Stimulated activated CD4-positive, alpha-beta T cell treated with anti-CD3 and anti-CD28 coated beads, Interleukin-4, amount 100 ng/mL, for 24 hours (primary cell): Measurements from ENCODE around the gene UCHL1.
"Not testable (repeated sequence)": the region's sequence is repeated elsewhere in the genome, so short reads cannot be mapped to it uniquely, and the experiment has no call there.

Experiments
- DNase-seq: peaks from one replicate; pipeline ENCODE4 v3.0.0-alpha.2; 2020

Gene UCHL1

DNA sequence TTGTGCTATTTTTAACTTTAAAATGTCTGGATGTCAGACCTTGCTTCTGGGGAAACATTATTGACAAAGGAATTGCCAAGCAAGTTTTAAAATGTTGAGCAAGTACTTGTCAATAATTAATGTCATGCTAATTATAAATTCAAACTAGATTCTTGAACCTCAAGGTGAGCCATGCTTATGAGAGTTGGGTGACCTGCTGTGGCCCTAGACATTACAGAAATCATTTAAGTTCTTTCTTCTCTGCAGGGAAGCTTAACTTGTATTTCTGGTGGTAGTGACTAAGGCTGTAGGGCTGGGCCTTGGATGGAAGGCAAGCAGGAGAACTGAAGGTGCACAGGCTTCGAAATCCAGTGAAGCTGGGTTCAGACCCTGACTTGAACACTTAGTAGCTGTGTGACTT, 14.8 kb upstream of the UCHL1 start:
- DNase-seq: no peak

DNA sequence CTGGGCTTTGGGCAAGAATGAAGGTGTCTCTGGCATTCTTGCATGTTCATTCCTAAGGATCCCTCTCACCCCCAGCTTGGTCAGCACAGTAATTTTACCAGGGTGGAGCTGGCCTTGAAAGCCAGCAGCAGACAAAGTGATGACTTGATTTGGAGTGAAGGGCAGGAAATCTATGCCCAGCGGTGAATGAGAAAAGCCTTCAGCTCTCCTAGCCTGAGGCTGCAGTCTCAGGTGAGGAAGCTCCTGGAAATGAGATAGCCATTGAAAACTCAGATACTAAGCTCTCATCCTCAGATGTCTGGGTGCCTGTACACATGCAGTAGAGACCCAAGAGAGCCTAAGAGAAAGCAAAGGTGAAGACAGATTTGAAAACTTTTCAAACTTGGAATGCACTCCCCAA, 10.7 kb upstream of the UCHL1 start:
- no peak for DNase-seq

DNA sequence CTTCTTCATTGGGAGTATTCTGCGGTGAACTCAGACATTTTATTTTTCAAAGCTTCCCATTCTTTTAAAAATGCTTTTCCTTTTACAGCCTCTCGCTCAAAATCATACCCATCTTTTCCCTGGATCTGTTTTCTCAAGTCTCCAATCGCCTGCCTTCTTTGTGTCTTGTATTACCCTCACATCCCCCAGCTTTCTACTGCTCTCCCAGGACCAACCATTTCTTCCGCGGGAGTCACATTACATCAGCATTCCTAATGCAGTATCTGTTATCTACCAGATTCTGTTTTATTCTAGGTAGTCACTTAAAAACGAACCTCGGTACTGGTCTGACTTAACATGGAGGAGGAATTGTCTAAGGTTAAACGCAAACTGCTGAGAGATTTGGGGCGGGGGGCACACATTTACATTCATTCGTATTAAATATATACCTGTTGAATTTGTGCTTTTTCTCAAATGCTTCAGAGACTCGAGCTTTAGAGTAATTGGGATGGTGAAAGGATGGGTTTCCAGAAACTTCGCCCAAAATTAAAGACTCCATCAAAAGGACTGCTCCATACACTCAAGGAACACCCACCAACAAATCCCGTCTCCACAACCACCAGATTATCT, 493 bp upstream of the UCHL1 start:
- DNase-seq: no peak

DNA sequence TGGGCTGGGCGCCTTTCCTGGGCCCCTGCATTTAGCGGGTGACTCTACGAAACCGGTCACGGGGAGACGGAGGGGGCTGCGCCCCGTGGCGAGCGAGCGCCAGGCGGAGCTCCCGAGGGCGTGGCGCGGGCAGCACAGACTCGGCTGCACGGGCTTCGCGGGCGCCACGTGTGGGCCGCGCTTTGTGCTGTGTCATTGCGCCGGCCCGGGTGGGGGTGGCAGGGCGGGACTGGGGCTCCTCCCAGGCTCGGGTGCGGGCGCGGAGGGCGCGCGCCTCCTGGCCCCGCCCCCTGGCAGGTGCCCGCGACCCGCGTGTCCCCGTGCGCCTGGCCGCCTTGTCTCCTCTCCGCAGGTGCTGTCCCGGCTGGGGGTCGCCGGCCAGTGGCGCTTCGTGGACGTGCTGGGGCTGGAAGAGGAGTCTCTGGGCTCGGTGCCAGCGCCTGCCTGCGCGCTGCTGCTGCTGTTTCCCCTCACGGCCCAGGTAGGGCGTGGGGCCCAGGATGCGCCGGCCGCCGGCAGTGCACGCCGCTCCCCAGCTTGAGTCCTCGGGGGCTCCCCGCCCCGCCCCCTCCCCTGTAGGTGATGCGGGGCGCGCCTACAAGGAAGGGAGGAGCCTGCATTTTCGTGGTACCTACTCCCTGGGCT, 651 bp downstream of the UCHL1 start:
- peak; percentile 17 for DNase-seq

DNA sequence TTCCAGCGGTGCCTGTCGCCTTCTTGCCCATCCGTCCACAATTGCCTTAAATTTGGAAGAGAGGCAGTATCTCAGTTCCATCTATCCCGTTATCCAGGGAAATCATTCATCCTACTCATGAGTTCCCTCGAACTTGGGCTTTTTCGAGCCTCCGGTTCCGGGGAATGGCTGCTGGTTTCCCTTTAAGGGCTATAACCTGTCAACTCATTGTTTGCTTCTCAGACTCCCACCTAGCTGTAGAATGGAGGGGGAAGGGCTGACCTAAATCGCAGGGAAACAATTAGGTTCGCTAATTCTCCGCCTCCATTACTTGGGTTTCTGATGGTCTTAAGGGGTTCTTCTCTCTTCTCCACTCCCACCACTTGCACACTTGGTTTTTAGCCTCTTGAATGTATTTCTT, 1.2 kb downstream of the UCHL1 start:
- no peak for DNase-seq

DNA sequence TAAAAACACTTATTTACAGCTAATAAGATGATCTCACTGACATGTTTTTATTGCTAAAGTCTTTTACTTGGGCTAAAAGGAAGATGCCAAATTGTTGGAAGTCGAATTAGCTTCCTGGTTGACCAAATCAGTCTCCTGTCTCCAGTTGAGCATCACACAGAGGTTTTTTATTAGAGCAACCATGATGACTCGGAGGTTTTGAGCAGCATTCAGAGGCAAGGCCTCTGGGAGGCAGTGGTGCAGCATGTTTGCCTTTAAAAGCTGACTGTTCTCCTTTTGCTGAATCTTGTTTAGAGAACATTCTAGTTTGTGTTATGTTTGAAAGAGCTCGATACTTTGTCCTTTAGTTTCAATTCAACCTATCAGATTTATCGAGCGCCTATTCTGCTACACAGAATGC, 2.1 kb downstream of the UCHL1 start:
- no peak for DNase-seq

DNA sequence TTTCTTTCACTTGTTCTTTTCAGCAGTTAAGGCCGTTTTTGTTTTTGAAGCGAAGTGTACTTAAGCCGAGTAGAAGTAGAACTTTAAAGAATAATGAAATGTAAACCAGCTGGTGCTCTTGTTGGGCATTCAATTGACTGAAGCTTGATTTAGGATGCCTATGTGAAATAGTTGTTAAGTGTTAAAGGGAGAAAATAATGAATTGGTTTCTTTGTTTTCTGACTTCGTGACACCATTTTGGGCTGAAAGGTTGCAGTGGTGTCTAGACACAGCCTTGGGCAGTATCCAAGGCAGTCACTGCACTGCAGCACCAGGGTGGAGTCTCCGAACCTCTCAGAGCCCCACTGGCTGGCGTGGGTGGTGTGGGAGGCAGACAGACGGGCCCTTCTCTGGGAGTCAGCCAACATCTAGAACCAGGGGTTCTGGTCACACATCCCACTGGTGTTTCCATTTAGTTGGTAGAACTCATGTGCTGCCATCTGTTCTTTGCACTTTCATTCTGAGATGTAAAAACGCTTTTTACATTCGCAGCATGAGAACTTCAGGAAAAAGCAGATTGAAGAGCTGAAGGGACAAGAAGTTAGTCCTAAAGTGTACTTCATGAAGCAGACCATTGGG, 3.5 kb downstream of the UCHL1 start:
- DNase-seq: no peak

DNA sequence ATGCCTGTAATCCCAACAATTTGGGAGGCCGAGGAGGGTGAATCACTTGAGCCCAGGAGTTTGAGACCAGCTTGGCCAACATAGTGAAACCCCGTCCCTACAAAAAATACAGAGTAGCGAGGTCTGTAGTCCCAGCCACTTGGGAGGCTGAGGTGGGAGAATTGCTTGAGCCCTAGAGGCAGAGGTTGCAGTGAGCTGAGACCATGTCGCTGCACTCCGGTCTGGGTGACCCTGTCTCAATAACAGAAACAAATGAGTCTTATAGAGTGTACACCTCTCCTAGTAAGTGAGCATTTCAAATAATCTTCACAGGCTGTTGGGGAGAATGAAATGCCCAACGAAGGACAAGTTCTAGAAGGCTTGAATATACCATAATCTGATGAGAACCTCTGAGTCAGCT, 5.5 kb downstream of the UCHL1 start:
- DNase-seq: no peak

DNA sequence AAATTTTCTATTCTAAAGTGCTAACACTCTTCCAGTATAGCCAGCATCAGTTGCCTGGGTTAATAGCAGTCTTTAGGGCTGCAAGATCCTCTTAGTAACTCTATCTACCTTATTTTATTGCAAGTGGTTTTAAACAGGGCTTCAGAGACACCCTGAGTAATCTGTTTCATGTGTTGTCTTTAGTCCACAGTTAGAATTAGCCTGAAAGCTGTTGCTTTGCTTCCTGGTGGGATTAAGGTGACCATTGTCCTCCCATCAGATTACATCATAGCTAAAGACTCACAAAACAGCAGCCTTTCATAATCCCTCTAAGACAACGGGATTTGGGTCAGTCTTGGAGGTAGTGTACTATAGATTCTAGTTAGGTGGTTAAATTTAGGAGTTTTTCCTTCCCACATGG, 7.5 kb downstream of the UCHL1 start:
- DNase-seq: no peak

DNA sequence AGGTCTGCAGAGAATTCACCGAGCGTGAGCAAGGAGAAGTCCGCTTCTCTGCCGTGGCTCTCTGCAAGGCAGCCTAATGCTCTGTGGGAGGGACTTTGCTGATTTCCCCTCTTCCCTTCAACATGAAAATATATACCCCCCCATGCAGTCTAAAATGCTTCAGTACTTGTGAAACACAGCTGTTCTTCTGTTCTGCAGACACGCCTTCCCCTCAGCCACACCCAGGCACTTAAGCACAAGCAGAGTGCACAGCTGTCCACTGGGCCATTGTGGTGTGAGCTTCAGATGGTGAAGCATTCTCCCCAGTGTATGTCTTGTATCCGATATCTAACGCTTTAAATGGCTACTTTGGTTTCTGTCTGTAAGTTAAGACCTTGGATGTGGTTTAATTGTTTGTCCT, 11.3 kb downstream of the UCHL1 start:
- no peak for DNase-seq

DNA sequence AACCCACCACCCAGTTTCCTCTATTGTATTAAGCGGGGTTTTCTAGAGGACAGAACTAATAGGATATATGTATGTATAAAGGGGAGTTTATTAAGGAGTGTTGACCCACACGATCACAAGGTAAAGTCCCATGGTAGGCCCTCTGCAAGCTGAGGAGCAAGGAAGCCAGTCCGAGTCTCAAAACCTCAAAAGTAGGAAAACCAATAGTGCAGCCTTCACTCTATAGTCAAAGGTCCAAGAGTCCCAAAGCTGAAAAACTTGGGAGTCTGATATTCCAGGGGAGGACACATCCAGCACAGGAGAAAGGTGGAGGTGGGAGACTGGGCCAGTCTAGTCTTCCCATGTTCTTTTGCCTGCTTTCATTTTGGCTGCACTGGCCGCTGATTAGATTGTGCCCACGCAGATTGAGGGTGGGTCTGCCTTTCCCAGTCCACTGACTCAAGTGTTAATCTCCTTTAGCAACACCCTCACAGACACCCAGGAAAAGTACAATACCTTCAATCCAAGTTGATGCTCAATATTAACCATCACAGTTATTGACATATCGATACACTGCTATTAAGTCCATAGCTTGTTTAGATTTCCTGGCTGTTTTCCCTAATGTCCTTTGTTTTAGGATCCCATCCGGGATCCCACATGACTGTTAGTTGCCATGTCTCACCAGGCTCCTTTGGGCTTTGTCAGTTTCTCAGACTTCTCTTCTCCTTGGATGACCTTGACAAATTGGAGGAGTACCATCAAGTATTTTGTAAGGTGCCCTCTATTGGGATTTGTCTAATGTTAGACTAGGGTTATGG, 12.2 kb downstream of the UCHL1 start:
- no peak for DNase-seq

DNA sequence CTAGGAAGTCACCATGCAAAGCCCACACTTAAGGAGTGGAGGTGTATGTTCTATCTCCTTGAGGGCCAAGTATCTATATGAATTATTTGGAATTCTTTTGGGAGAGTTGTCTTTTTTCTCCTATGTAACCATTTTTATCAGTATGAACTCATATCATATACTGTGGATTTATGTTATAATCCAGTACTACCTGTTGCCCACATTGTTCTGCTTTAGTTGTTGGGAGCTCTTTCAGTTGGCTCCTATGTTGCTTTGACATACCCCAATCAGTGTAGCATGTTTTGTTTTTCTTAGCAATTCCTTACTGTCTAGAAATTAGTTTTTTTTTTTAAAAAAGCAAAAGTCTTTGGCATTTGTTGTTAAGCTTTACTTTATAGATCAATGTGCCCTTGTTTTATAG, 13.0 kb downstream of the UCHL1 start:
- no peak for DNase-seq

DNA sequence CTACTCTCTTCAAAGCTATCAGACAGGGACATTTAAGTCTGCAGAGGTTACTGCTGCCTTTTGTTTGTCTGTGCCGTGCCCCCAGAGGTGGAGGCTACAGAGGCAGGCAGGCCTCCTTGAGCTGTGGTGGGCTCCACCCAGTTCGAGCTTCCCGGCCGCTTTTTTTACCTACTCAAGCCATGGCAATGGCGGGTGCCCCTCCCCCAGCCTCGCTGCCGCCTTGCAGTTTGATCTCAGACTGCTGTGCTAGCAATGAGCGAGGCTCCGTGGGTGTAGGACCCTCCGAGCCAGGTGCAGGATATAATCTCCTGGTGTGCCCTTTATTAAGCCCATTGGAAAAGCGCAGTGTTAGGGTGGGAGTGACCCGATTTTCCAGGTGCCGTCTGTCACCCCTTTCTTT, 19.2 kb downstream of the UCHL1 start:
- DNase-seq: not testable (repeated sequence)

DNA sequence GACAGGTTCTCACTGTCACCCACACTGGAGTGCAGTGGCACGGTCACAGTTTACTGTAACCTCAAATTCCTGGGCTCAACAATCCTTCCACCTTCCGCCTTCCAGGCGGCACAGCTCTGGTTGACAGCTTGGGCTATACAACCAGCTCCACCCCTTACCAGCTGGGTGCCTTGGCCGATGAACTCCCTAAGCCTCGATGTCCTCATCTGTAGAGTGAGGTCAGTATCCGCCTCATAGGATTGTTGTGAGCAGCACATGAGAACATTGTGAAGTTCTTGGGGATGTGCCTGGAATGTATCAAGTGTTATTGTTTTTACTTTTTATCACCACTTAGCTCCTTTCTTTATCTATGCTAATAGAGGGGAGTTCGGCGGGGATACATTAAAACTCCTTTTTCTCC, 23.3 kb downstream of the UCHL1 start:
- no peak for DNase-seq

DNA sequence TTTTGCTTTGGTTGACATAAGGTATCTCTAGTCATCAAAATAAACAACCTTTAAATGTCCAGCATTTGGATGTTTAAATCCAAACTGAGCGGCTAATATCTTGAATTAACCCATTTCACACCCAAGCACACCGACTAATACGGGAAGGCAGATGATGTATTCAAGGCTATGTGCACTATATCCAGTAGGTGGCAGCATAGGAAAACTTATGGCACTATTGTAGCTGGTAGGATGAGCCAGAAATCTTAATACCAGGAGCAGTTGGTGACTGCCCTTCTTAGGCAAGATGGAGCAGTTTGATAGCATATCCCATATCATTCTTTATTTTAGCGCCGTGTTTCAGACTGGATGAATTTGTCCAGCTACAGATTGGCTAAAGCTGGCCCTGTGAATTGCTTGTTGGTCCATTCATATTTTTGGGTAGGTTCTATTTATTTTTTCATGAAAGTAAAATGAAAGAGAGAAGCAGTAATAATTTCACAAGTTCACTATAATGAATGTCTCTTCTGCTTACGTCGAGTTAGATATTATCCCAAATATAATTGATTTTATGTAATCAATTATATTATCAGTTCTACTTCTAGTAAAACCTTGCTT, 24.4 kb downstream of the UCHL1 start:
- DNase-seq: peak; percentile 48

DNA sequence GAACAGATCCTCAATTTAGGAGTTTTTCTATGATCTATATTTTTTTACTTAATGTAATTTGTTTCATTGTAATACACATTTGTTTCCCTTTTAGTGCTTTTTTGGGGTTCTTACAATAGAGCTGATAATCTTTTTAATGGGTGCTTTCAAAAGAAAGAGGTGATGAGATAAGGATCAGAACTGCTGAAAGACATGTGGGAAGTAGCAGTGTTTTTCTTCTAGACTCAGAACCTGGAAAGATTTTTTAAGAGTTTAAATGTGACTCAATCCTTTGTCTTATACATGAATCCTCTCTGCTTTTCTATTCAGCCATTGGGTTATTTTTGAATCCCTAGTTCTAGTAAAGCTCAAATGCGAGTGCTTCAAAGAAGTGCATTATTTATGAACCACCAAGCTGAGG, 25.6 kb downstream of the UCHL1 start:
- DNase-seq: no peak

DNA sequence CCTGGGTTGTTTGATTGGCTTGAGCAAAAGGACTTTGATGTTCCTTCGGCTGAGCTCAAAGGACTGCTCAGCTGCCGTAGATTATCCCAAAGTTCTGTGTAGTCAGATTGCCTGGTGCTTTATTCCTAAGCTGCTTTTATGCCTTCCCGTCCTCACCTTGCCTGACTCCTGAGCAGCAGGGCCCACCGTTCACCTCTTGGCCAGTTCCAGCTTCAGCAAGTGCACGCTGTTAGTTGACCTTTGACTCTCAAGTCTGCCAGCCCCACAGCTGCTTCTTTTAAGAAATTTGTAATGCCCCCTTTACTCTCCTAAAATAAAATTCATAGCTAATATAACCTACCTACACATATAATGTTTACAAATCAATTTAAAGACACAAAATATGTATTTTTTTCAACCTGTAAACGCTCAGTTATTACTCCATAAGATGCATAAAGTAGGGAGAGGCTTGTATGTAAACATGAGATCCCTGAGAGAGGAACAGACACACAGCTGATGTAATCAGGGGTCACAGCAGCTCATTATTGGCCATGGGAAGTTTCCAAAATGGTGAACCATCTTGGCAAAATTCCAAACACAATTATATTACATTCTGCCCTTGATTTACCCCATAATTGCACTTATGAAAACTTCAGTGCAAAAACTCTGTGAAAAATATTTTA, 28.6 kb downstream of the UCHL1 start:
- DNase-seq: no peak

DNA sequence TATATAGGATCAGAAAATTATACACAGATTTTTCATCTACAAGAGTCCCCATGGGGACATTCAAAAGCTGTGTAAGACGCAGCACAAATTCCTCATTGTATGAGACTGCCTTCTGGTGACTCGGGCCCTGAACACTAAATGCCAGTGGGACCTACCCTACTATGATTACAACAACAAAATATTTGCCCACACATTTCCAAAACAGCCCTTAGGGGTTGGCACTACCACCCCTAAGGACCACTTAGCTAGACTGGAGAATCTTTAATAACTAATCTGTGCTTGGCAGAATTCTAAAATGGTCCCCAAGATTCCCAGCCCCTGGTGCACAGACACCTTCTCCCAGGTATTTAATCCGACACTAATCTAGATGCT, 29.1 kb downstream of the UCHL1 start:
- no peak for DNase-seq

DNA sequence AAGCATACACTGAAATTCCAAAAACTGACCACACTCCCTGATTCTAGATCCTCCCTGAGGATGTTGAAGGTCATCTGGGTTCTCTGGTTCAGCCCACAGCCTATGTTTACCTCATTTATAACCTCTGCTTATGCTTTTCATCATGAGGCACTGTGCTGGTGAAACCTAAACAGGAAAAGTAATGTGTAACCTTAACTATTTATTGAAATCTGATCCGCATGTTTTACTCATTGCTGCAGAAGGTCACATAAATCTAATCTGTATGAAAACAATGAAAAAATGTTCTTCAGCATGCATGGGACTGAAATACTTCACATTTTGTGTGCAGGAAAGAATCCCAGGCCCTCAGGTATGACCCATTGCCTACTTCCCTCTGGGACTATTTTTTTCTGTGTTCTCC, 30.3 kb downstream of the UCHL1 start:
- no peak for DNase-seq

DNA sequence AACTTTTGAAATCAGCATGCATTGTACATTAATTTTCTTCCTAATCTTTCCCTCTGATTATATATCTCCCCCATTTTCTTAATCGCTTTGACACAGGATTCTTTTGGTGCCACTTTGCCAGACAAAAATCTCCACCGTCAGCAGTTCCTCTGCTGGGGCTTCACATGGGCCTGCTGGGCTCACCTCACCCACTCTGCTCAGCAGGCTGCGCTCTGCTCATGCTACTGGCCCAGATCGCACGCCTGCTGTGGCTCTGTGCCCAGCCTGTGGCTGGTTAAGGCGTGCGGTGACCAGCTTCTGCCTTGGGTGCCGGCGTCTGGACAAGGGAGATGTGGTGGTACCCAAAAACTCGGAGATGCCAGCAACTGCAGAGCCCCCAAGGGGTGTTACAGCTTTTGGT, 31.1 kb downstream of the UCHL1 start:
- DNase-seq: no peak

DNA sequence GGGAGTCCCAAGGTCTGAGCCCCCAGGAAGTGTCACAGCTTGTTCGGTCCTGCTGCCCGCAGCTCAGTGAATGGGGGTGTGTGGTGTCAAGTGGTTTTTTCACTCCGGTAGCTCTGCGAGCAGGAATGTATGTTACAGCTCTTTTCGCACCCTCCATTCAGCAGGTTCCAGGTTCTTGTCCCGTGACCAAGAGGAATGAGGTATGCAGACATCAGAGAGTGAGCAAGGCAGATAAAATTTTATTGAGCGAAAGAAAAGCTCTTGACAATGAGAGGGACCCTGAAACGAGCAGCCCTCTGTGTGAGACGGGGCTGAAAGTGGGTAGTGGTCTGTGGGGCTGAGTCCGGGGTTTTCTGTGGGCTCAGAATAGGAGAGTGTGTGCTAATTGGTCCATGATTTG, 31.5 kb downstream of the UCHL1 start:
- DNase-seq: no peak

DNA sequence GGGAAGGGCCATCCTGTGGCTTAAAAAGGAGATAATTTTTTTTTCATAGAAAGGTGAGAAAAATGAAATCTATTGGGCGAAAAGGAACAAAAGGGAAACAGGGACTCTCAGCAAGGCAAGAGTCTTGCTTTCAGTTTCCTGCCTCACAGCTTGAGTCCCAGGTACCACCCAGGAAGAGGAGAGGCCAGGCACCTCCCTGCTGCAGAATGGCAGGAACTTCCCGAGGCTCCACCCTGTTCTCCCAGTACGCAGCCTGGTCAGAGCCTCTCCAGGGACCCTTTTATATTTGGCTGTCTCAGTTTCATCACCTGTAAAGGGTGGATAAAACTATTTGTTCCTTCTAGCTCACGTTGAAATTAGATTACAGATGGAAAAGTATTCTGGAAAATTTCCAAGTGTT, 33.8 kb downstream of the UCHL1 start:
- DNase-seq: no peak

DNA sequence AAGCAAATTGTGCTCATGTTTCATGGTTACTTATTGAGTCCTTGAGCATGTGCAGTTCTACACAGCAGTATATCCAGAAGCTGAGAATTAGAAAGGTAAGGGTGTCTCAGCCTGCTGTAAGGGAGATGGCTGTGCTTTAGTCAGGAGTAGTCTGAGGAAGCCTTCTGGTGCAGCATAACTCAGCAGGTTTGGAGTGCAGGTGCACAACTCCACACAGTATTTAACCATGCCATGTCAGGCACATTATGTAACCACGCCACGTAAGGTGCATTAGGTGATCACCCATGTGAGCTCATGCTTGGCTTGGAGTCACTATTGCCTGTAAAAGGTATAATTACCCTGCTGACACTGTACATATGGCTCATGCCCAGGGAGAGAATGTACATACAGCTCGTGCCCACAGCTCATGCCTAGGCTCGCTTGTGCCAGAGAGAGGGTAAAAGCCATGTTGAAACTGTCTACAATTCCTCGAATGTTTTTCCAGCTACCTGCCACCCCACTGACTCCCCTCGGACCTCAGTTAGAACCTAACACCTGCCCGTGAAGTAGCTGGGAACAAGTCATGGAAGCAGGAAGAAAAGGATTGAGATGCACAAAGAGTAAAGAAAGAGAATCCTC, 37.8 kb downstream of the UCHL1 start:
- DNase-seq: no peak
